K562 (cell line): ENCODE data around the gene GPX2. TPM values are rescaled to one million over a fixed set of nuclear protein-coding genes. Genes with fewer than 3 reads are reported as not detected.

Source experiments
- ATAC-seq: fragments of 200-7000 bp; cut with Tn5 transposase; 3 replicates; pipeline ENCODE4 v1.9.1; 2020; ENCODE audit warnings: moderate library complexity
- BruUV-seq: library from RNA; stranded (reverse); fragments of 400-500 nt; replicated peaks from 2 replicates; lab custom pipeline; 2021; lab: Mats Ljungman, UMichigan
- CTCF ChIA-PET: fragments of 300-600 bp; formaldehyde crosslinking; extraction: SDS; loops from one replicate; lab custom pipeline; 2021; ENCODE audit warnings: low intra/inter-chr PET ratio; lab: Yijun Ruan, JAX
- POLR2A ChIA-PET: fragments of 300-600, 350-650 bp; sonication (Branson Sonifier 250); formaldehyde crosslinking; extraction: SDS; loops from one replicate; lab custom pipeline; 2021; ENCODE audit warnings: antibody characterized with exemption, inconsistent platforms; lab: Yijun Ruan, JAX
- DNase-seq, 4 experiments: peaks; one replicate each; pipeline versions ENCODE4 v3.0.0 to v3.0.0-alpha.2; 2011 to 2018; ENCODE audit warnings: low spot score in 3 of 4, mixed read lengths in 3 of 4; ENCODE audit errors: extremely low read depth in 1 of 4
- FAIRE-seq: peaks from 2 replicates; lab custom pipeline; 2011; peaks lifted over from hg19 to GRCh38; lab: Jason Lieb, UNC
- H2AFZ ChIP-seq: 2 replicates; pipeline ENCODE4 v1.6.0; 2011; ENCODE audit warnings: low read depth, low read length, control low read depth, inconsistent platforms
- H3K27ac ChIP-seq: fragments of 200-600 bp; 3 replicates; pipeline ENCODE4 v1.8.0; 2011; ENCODE audit warnings: low read depth, mild to moderate bottlenecking, control low read depth, inconsistent platforms, low read length, moderate library complexity, mixed read lengths; ENCODE audit errors: extremely low read depth
- H3K27me3 ChIP-seq, 2 experiments: fragments of 300-600 bp in 1 of 2; 2 replicates in 1 of 2; 3 replicates in 1 of 2; pipeline versions ENCODE4 v1.6.0 to v1.8.0; 2011; ENCODE audit warnings: inconsistent platforms in 2 of 2, low read length in 2 of 2, mild to moderate bottlenecking in 1 of 2, mixed read lengths in 1 of 2, moderate library complexity in 1 of 2; ENCODE audit not compliant: control insufficient read depth in 2 of 2, insufficient read depth in 2 of 2
- H3K36me3 ChIP-seq: fragments of 300-600 bp; 3 replicates; pipeline ENCODE4 v1.8.0; 2011; ENCODE audit warnings: mild to moderate bottlenecking, low read length, inconsistent platforms; ENCODE audit not compliant: control insufficient read depth, insufficient read depth
- H3K4me1 ChIP-seq, 2 experiments: fragments of 200-600 bp in 1 of 2; replicated peaks in 1 of 2; 2 replicates in 1 of 2; 3 replicates in 1 of 2; pipeline versions ENCODE4 v1.5.1 to v1.8.0; 2011; ENCODE audit warnings: inconsistent platforms in 2 of 2, low read length in 2 of 2, mild to moderate bottlenecking in 1 of 2, mixed read lengths in 1 of 2, moderate library complexity in 1 of 2; ENCODE audit not compliant: control insufficient read depth in 2 of 2, insufficient read depth in 2 of 2
- H3K4me2 ChIP-seq: 2 replicates; pipeline ENCODE4 v1.6.1; 2011; ENCODE audit warnings: low read length, control low read depth, inconsistent platforms, mixed read lengths; ENCODE audit not compliant: insufficient read depth
- H3K4me3 ChIP-seq: fragments of 200-600 bp; sonication (generic), shearing (Covaris generic); 2 replicates; pipeline ENCODE4 v1.5.1; 2016; ENCODE audit warnings: control low read depth, inconsistent platforms
- H3K79me2 ChIP-seq: fragments of 200-600 bp; 3 replicates; pipeline ENCODE4 v1.8.0; 2011; ENCODE audit warnings: low read length, inconsistent platforms; ENCODE audit not compliant: control insufficient read depth, insufficient read depth
- H3K9ac ChIP-seq, 2 experiments: 2 replicates each; pipeline versions ENCODE4 v1.6.0 to v1.6.1; 2011; ENCODE audit warnings: low read depth in 2 of 2, low read length in 2 of 2, control low read depth in 1 of 2, inconsistent platforms in 1 of 2, mild to moderate bottlenecking in 1 of 2, mixed read lengths in 1 of 2; ENCODE audit not compliant: insufficient read depth in 1 of 2
- H3K9me1 ChIP-seq: one replicate; pipeline ENCODE4 v1.6.0; 2011; ENCODE audit warnings: inconsistent platforms, mild to moderate bottlenecking, low read length, moderate library complexity; ENCODE audit not compliant: control insufficient read depth, insufficient read depth
- H3K9me3 ChIP-seq: replicated peaks from 2 replicates; pipeline ENCODE4 v1.5.1; 2011; ENCODE audit warnings: low read depth, low read length, inconsistent platforms; ENCODE audit not compliant: control insufficient read depth, insufficient read depth
- H4K20me1 ChIP-seq: replicated peaks from 2 replicates; pipeline ENCODE4 v1.6.1; 2011; ENCODE audit warnings: low read length, inconsistent platforms, mixed read lengths; ENCODE audit not compliant: control insufficient read depth, insufficient read depth
- CHD1 ChIP-seq: fragments of 200-600 bp; sonication (generic); IDR thresholded peaks from one replicate; pipeline ENCODE4 v1.6.1; 2012; ENCODE audit warnings: mild to moderate bottlenecking, moderate library complexity, low read length, inconsistent platforms
- DDX20 ChIP-seq: fragments of 450-650 bp; IDR thresholded peaks from 2 replicates; pipeline ENCODE4 v1.6.1; 2016; ENCODE audit warnings: missing genetic modification characterization, low read depth, mild to moderate bottlenecking, missing compliant biosample characterization, moderate library complexity
- FOSL1 ChIP-seq: fragments of 200-800 bp; sonication (Bioruptor generic); conservative IDR thresholded peaks from 2 replicates; pipeline ENCODE4 v1.6.1; 2016; ENCODE audit warnings: missing genetic modification characterization, missing compliant biosample characterization
- MYC ChIP-seq, 2 experiments: fragments of 250-450 bp in 1 of 2; sonication (Bioruptor Pico) in 1 of 2; IDR thresholded peaks; 2 replicates each; pipeline versions ENCODE4 v1.5.1 to v1.6.1; 2012 to 2021; ENCODE audit warnings: low read depth in 2 of 2, borderline replicate concordance in 1 of 2, improper control_type of control experiment in 1 of 2, low read length in 1 of 2, mild to moderate bottlenecking in 1 of 2, moderate library complexity in 1 of 2
- TBL1XR1 ChIP-seq, 2 experiments: IDR thresholded peaks; 2 replicates each; pipeline ENCODE4 v1.6.1; 2012; ENCODE audit warnings: improper control_type of control experiment in 2 of 2, low read length in 2 of 2, mild to moderate bottlenecking in 1 of 2
- TFAM ChIP-seq: fragments of 250-450 bp; sonication (Bioruptor Pico); conservative IDR thresholded peaks from 2 replicates; pipeline ENCODE4 v1.5.0; 2021; ENCODE audit warnings: mild to moderate bottlenecking, moderate library complexity
- TOE1 ChIP-seq, 2 experiments: fragments of 450-650 bp in 1 of 2; sonication (generic) in 1 of 2; formaldehyde crosslinking in 1 of 2; IDR thresholded peaks; 2 replicates each; pipeline versions ENCODE4 v1.7.1 to v1.8.0; 2016 to 2022; ENCODE audit warnings: borderline replicate concordance in 2 of 2, mild to moderate bottlenecking in 2 of 2, antibody characterized with exemption in 1 of 2, inconsistent platforms in 1 of 2, low read depth in 1 of 2, missing genetic modification reagents in 1 of 2, moderate library complexity in 1 of 2
- U2AF1 ChIP-seq: fragments of 200-400 bp; formaldehyde crosslinking; optimal IDR thresholded peaks from 2 replicates; pipeline ENCODE3; 2017; ENCODE audit warnings: mild to moderate bottlenecking, low read depth, low read length, moderate library complexity
- ZKSCAN8 ChIP-seq: fragments of 200-800 bp; sonication (Bioruptor generic); IDR thresholded peaks from 2 replicates; pipeline ENCODE4 v1.6.1; 2016; ENCODE audit warnings: missing genetic modification characterization, missing compliant biosample characterization
- ZNF133 ChIP-seq: fragments of 250-450 bp; sonication (Bioruptor Pico); IDR thresholded peaks from 2 replicates; pipeline ENCODE4 v1.4.0; 2020; ENCODE audit warnings: mild to moderate bottlenecking
- ZNF780A ChIP-seq: fragments of 250-450 bp; sonication (Bioruptor Pico); IDR thresholded peaks from 2 replicates; pipeline ENCODE4 v1.5.0; 2021; ENCODE audit warnings: mild to moderate bottlenecking
- ZZZ3 ChIP-seq: fragments of 450-650 bp; IDR thresholded peaks from 2 replicates; pipeline ENCODE4 v1.6.1; 2016; ENCODE audit warnings: antibody characterized with exemption, mild to moderate bottlenecking, moderate library complexity
- WGBS: fragments of 100-300 bp; shearing (Covaris generic); methylation state at CpG from one replicate; pipeline ENCODE4 v1.1.6; 2016; ENCODE audit warnings: low coverage, mixed read lengths; ENCODE audit not compliant: insufficient coverage; ENCODE audit errors: missing lambda C conversion rate; 5-methylcytosine and 5-hydroxymethylcytosine counted together
- in situ Hi-C: fragments of 300-500 bp; cut with MboI; formaldehyde crosslinking; loops from 4 replicates; pipeline ENCODE4 v1.15.0; 2018; ENCODE audit warnings: inconsistent platforms, mixed read lengths
- intact Hi-C: fragments of 100-400 bp; cut with micrococcal nuclease; formaldehyde crosslinking; loops from 2 replicates; pipeline ENCODE4 v1.14.2; 2022
- polyA plus RNA-seq, 8 experiments: library from polyadenylated mRNA; depleted of rRNA in 4 of 8; stranded (reverse) in 5 of 8; unstranded in 3 of 8; fragments of >200 nt; fragmentation: Nextera tagmentation in 2 of 8; fragmentation: Illumina TruSeq in 1 of 8; extraction: Ambion mirVana in 2 of 8; extraction: Trizol in 1 of 8; gene quantifications; 2 replicates each; pipeline versions ENCODE4 v1.2.1 to v1.2.3, GENCODE V29; 2011 to 2014; ENCODE audit warnings: inconsistent platforms in 1 of 8, missing spikeins in 1 of 8
- total RNA-seq, 7 experiments: library from RNA; depleted of rRNA in 6 of 7; stranded (reverse); fragments of >200 nt in 6 of 7; fragmentation: Illumina TruSeq in 2 of 7; extraction: Trizol in 2 of 7; gene quantifications; 2 replicates each; pipeline versions ENCODE4 v1.2.1 to v1.2.3, GENCODE V29; 2011 to 2021; ENCODE audit warnings: low replicate concordance in 1 of 7
- TF ChIP-seq, protein P1 (sequence below): fragments of 450-650 bp; IDR thresholded peaks from 2 replicates; pipeline ENCODE4 v1.7.0; 2016; ENCODE audit warnings: borderline replicate concordance
- TF ChIP-seq, protein P2 (sequence below): fragments of 450-650 bp; formaldehyde crosslinking; IDR thresholded peaks from 2 replicates; pipeline ENCODE4 v1.4.0; 2020; ENCODE audit warnings: mild to moderate bottlenecking, mixed read lengths

Gene GPX2
- total and polyA plus RNA-seq, 9 of the 15 experiments (the other 6 are each of a cell fraction or from before 2014, with no cell fraction given), result 0.24 TPM; not detected in 8

DNA sequence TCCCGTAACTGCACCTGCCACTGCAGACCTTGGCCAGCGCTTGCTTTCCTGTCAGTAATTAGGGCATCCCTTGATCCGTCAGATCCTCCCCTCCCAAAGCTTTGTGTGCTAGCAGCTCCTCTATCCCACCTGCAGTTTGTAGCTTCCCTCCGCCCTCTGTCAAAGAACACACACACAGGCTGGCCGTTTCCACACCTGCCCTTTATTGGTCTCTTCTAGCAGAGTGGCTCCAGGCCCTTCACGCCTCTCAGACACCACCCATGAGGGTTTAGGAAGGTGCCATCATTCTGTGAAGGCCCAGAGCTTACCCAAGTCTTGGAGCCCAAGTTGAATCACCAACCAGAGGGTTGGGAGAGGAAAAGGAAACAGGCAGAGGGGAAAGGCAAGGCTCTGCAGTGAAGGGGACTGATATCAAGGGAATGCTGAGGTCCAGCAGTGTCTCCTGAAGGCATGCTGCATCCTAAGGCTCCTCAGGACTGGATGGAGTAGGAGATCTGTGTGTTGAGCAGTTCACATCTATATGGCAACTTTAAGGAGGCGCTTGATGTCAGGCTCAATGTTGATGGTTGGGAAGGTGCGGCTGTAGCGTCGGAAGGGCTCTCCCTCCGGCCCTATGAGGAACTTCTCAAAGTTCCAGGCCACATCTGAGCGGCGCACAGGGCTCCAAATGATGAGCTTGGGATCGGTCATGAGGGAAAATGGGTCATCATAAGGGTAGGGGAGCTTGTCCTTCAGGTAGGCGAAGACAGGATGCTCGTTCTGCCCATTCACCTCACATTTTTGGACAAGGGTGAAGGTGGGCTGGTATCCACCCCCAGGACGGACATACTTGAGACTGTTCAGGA, 3.4 kb downstream of the GPX2 start:
- DNase-seq (no peak), ATAC-seq (no peak), FAIRE-seq (no peak)
- no peaks in the 10 kb centered on the region; a peak in 1 of 5 replicates for H3K4me1 ChIP-seq
- no peaks in the 10 kb centered on the region for H3K27me3 ChIP-seq
- H3K9ac ChIP-seq, result no peak overlapping the region
- H3K36me3 ChIP-seq, result peaks cover 5% of the 10 kb centered on the region; the same call in 1 of the 3 replicates
- WGBS, result 87% methylated on average over 11 of the region's 17 CpGs
- H4K20me1 ChIP-seq, result no peaks in the 10 kb centered on the region
- ChIA-PET CTCF (no interaction called here), POLR2A (interaction anchor here (0.9 kb wide), 1 partner anchor 14 kb away, joined by 5 read pairs; no protein-coding TSS in a partner anchor)
- H3K79me2 ChIP-seq, result no peaks in the 10 kb centered on the region
- no peak overlapping the region for H2AFZ ChIP-seq
- no peak overlapping the region for H3K4me3 ChIP-seq
- TF ChIP-seq, protein P1, sequence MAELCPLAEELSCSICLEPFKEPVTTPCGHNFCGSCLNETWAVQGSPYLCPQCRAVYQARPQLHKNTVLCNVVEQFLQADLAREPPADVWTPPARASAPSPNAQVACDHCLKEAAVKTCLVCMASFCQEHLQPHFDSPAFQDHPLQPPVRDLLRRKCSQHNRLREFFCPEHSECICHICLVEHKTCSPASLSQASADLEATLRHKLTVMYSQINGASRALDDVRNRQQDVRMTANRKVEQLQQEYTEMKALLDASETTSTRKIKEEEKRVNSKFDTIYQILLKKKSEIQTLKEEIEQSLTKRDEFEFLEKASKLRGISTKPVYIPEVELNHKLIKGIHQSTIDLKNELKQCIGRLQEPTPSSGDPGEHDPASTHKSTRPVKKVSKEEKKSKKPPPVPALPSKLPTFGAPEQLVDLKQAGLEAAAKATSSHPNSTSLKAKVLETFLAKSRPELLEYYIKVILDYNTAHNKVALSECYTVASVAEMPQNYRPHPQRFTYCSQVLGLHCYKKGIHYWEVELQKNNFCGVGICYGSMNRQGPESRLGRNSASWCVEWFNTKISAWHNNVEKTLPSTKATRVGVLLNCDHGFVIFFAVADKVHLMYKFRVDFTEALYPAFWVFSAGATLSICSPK, result no peak
- TF ChIP-seq FOSL1 (no peak), TOE1 (IDR thresholded peaks at IDR 0.05; ENCODE audit: borderline replicate concordance) (no peak), TOE1 (CRISPR knock-in tag; IDR thresholded peaks at IDR 0.05; ENCODE audit: borderline replicate concordance, low read depth) (no peak), ZKSCAN8 (CRISPR knock-in tag) (no peak), U2AF1 (no peak), ZZZ3 (no peak), TBL1XR1 (IDR thresholded peaks at IDR 0.05; ENCODE audit: low read length in 2 of 2) (no peak), MYC (IDR thresholded peaks at IDR 0.05; ENCODE audit: low read depth, low read length) (no peak), MYC (CRISPR knock-in tag; IDR thresholded peaks at IDR 0.05; ENCODE audit: borderline replicate concordance, low read depth) (no peak), ZNF133 (no peak), DDX20 (tag) (no peak), ZNF780A (no peak), CHD1 (no peak), TFAM (CRISPR knock-in tag) (no peak)
- TF ChIP-seq, protein P2, sequence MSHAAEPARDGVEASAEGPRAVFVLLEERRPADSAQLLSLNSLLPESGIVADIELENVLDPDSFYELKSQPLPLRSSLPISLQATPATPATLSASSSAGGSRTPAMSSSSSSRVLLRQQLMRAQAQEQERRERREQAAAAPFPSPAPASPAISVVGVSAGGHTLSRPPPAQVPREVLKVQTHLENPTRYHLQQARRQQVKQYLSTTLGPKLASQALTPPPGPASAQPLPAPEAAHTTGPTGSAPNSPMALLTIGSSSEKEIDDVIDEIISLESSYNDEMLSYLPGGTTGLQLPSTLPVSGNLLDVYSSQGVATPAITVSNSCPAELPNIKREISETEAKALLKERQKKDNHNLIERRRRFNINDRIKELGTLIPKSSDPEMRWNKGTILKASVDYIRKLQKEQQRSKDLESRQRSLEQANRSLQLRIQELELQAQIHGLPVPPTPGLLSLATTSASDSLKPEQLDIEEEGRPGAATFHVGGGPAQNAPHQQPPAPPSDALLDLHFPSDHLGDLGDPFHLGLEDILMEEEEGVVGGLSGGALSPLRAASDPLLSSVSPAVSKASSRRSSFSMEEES (CRISPR knock-in tag), result no peak
- intact Hi-C loops, result no loop called here
- H3K4me2 ChIP-seq, result no peak overlapping the region
- no peak overlapping the region for H3K27ac ChIP-seq
- H3K9me3 ChIP-seq, result no peaks in the 10 kb centered on the region
- no TSS peak for BruUV-seq
- H3K9me1 ChIP-seq, result no peaks in the 10 kb centered on the region
- in situ Hi-C loops, result no loop called here
